ENCODE measurements around the gene ALCAM.

DNA sequence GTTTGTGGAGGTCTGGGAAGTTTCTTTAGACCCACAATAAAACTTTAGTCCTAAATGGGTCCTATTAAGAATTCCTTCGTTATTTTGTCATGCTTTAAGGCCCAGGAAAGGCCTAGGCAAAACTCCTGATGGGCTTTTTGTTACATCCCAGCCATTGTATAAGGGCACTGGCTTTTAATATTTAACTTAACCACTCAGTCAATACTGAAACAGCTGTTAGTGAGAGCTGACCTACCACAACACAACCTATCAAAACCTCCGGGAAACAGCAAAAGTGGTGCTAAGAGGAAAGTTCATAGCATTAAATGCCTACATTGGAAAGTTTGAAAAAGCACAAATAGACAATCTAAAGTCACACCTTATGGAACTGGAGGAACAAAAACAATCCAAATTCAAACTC is 39.6 kb downstream of the ALCAM start:
- TF ChIP-seq, protein P1, sequence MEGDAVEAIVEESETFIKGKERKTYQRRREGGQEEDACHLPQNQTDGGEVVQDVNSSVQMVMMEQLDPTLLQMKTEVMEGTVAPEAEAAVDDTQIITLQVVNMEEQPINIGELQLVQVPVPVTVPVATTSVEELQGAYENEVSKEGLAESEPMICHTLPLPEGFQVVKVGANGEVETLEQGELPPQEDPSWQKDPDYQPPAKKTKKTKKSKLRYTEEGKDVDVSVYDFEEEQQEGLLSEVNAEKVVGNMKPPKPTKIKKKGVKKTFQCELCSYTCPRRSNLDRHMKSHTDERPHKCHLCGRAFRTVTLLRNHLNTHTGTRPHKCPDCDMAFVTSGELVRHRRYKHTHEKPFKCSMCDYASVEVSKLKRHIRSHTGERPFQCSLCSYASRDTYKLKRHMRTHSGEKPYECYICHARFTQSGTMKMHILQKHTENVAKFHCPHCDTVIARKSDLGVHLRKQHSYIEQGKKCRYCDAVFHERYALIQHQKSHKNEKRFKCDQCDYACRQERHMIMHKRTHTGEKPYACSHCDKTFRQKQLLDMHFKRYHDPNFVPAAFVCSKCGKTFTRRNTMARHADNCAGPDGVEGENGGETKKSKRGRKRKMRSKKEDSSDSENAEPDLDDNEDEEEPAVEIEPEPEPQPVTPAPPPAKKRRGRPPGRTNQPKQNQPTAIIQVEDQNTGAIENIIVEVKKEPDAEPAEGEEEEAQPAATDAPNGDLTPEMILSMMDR (IDR thresholded peaks at IDR 0.05): no peak
- TF ChIP-seq EZH2 (IDR thresholded peaks at IDR 0.05): no peak
